GM21619 (cell line): Measurements from ENCODE around the gene HNRNPD.
A peak's percentile ranks its signal among the peaks of the same experiment; 100 is the strongest.
"Not testable (repeated sequence)": the region's sequence is repeated elsewhere in the genome, so short reads cannot be mapped to it uniquely, and the experiment has no call there.

Experiments used
- ATAC-seq: cut with Tn5 transposase; IDR thresholded peaks from one replicate; pipeline ENCODE4 v1.9.1; 2021; ENCODE audit not compliant: unreplicated experiment

The HNRNPD gene, protein sequence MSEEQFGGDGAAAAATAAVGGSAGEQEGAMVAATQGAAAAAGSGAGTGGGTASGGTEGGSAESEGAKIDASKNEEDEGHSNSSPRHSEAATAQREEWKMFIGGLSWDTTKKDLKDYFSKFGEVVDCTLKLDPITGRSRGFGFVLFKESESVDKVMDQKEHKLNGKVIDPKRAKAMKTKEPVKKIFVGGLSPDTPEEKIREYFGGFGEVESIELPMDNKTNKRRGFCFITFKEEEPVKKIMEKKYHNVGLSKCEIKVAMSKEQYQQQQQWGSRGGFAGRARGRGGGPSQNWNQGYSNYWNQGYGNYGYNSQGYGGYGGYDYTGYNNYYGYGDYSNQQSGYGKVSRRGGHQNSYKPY

DNA sequence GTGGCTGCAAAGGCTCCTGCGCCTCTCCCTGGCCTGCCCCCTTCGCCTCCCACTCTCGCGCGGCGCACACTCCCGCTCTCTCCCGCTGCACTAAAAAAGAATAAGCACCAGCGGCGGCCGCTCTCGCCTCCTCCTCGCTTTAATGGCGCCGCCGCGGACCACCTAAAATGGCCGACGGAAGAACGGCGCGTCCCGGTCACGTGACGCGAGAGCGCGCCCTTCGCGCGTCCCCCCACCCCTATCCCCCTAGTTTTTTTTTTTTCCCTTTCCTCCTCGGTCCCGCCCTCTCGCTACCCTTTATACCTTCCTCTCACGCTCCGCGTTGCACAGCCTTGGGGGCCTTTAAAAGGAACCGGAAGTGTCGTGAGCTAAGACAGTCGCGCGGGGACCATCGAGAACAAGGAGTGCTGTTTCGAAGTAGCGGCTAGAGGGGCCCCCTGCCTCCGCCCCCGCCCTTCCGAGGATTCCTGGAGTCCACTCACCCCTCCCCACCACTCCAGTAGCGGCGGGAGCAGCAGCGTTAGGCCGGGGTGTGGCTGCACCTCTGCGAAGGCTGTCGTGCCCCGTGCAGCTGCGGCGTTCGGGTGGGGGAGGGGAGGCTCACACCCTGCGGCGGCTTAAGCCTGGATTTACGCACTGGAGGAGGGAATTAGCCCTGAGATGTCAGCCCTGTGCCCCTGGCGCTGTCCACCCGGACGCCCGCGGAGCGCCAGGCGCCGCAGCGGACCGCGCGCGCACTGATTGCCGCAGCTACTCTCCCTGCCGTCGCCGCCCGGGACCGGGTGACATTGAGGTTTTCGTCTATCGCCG, at the start of gene HNRNPD:
Gene HNRNPD, minus strand, starts transcription at position 176 of the 810 bp plus-strand sequence. CDS start 313 bp downstream, outside the sequence.
- ATAC-seq = peak; percentile 95

DNA sequence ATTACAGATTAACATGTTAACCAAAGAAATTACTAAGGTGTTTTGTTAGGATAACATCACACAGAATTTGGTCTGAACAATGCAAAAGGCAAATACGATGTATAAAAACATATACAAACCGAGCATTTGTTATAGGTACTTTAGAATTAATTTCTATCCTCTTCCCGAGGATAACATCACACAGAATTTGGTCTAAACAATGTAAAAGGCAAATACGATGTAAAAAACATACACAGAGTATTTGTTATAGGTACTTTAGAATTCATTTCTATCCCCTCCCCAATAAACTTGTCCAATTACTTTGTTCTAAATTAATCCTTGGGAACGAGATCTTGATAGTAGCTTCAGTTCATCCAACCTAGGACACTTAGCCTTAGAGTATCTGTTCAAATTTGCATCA, 48.8 kb upstream of the HNRNPD start:
- no peak for ATAC-seq

DNA sequence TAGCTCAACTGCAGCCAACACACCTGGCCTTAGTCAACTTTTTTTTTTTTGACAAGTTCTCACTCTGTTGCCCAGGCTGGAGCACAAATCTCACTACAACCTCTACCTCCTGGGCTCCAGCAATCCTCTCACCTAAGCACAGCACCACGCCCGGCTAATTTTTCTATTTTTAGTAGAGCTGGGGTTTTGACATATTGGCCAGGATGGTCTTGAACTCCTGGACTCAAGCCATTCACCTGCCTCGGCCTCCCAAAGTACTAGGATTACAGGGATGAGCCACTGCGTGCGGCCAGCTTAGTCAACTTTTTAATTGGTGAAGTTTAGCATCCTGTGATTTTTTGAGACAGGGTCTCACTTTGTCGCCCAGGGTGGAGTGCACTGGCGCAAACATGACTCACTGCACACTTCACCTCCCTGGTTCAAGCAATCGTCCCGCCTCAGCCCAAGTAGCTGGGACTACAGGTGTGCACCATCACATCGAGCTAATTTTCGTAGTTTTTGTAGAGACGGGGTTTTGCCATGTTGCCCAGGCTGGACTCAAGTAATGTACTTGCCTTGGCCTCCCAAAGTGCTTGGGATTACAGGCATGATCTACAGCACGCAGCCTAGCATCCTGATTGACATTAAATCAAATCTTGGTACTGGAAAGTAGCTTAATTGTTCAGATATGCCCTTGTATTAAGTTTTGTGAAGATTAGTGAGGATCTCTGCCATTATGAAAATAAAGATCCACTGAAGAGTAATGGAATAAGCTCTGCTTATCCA, 48.2 kb upstream of the HNRNPD start:
- no peak for ATAC-seq

DNA sequence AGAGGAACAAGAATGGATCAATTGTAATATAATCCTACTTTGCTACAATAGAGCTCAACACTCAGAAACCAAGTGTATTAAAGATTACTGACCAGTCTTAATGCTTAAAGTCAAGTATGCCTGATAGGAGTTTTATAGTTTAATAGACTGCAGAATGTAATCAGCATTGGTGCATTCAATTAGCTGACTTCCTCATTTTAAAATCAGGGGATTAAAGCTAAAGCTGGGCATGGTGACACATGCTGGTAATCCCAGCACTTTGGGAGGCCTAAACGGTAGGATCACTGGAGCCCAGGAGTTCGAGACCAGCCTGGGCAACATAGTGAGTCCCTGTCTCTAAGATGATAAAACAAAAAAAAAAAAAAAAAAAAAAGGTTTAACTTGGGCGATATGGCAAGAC, 45.7 kb upstream of the HNRNPD start:
- no peak for ATAC-seq

DNA sequence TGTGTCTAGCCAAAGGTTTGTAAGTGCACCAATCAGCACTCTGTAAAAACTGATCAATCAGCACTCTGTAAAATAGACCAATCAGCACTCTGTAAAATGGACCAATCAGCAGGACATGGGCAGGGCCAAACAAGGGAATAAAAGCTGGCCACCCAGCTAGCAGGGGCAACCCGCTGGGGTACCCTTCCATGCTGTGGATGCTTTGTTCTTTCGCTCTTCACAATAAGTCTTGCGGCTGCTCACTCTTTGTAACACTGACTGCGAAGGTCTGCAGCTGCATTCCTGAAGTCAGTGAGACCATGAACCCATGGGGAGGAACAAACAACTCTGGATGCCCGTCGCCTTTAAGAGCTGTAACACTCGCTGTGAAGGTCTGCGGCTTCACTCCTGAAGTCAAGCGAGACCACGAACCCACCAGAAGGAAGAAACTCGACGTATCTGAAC, 42.2 kb upstream of the HNRNPD start:
- ATAC-seq = no peak

DNA sequence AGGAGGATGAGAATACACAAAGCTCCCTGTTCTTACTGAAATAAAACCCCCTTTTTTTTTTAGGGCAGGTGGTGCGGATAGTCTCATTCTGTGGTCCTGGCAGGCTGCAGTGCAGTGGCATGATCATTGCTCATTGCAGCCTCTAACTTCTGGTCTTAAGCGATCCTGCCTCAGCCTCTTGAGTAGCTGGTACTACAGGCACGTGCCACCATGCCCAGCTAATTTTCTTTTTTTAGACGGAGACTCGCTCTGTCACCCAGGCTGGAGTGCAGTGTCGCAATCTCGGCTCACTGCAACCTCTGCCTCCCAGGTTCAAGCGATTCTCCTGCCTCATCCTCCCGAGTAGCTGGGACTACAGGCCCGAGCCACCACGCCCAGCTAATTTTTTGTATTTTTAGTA, 41.3 kb upstream of the HNRNPD start:
- ATAC-seq = not testable (repeated sequence)

DNA sequence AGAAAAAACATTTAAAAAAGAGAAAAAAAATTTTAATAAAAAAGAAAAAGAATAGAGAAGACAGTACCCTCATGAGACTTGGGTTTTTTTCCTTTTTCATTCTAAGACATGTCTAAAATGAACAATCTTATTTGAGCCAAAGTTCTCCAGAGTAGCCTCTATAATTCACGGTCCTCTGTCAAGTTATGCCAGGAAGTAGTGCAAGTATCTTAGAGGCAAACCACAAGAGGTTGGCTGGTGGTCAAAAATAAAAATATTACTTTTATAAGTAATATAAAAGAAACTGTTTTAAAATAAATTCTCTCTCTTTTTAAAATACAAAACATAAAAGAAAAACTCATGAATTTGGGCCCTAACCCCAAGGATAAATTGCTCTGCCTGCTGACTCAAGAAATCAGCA, 29.9 kb upstream of the HNRNPD start:
- no peak for ATAC-seq

DNA sequence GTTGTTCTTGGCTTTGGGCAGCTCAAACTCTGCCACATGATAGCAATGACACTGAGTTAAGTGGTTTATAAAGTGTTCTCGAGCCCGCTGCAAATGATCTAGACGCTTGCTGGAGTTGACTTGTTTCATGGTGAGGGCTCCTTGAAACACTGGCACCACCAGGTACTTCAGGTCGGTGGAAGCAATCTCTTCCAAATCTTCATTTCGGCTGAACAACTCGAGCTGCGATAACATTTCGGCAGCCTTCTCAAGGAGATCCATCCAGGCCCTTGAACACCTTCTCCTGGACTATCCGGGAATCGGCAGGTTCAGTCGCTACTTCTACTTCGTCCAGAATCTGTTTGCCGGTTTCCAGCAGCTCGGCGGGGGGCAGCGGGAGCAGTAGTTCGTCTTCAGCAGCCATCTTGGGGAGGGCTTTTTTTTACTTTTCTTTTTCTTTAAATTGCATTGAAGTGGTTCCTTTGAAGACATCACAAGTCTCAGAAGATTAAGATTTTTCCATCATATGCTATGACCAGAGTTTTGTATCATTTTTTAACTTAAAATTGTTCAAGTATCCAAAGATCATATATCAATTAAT, 28.5 kb upstream of the HNRNPD start:
- ATAC-seq = no peak

DNA sequence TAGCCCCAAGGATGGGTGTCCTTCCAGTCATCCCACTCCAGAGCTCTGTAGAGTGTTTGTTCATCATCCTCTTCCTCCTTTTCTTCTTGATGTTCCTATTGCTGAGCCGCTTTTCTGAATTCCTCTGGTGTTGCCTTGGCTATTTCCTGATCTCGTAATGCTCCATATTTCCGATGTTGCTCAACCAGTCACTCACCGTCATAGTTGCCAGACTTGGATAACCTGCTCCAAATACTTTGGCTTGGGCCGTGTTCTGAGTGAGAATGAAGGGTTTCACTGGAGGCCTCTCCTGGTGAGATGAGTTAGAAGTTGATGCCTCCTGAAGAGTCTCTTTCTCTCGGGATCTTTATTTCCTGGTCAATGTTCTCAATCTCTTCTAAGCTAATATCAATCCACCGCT, 27.8 kb upstream of the HNRNPD start:
- ATAC-seq = no peak

DNA sequence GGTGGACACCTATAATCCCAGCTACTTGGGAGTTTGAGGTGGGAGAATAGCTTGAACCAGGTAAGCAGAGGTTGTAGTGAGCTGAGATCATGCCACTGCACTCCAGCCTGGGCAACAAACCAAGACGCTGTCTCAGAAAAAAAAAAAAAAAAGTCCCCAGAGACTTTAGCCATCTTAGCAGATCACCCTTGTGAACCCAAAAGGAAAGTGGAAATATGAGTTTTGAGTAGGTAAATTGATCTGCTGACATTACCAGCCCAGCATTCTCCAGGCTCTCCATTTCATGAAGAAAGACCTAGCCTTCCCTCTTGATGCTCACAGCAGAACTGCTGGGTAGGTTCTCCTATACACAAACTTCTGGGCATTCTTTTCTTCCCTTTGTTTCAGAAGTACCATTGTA, 24.5 kb upstream of the HNRNPD start:
- ATAC-seq = no peak

DNA sequence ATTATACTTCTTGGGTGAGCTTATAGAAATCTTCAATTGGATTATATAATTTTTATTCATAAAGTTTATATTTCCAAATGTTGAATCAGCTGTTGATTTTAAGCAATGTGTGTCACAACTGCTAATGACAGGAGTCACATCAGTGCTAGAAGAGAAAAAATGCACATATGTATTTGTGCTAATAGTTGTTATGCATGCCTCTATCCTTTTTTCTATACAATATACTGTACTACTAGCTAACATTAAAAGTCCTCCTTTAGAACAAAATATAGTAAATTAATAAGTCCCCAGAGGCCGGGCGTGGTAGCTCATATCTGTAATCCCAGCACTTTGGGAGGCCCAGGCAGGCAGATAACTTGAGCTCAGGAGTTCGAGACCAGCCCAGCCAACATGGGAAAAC, 23.7 kb upstream of the HNRNPD start:
- ATAC-seq = no peak

DNA sequence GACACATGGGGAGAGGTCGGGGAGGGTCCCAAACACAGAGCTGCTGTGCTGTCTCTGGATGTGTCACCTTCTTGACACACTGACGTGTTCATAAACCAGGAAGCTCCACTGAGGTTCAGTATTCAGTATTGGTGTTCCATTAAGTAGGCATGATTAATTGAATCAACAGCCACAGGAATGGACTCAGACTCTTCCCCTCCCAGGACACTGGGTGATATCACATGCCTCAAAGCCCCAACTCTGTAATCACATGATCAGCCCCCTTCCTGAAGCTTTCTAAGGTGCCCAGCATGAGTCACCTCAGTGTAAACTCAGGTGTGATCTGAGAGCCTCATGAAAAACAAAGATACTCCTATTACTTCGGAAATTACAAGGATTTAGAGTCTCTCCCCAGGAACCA, 21.1 kb upstream of the HNRNPD start:
- ATAC-seq = no peak

DNA sequence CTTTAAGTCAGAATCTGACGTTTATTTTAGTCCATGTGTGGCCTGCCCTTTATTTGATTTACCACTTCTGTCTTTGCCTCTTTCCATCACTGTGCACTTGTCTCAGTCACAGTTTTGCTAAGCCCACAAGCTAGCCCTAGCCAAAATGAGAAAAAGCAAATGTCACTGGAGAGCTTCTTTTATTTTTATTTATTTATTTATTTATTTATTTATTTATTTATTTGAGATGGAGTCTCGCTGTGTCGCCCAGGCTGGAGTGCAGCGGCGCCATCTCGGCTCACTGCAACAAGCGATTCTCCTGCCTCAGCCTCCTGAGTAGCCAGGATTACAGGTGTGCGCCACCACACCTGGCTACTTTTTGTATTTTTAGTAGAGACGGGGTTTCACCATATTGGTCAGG, 16.3 kb upstream of the HNRNPD start:
- ATAC-seq = not testable (repeated sequence)

DNA sequence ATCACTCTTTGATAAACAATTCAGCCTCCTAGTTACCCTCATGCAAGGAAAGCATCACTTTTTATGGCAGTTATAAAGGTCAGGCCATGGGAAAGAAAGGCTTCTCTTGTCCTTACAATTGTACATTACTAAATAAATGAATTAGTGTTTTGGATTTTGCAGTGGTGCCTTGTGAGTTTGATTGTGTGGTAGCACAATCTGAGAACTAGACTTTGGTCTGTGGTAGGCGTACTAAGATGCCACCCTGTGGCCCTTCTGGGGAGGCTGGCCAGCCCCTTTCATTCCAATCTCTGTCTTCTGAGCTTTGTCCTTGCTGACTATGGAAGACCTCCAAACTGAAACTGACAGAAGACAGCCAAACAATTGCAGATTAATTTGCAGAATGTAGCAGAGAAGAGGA, 14.6 kb upstream of the HNRNPD start:
- ATAC-seq = no peak

DNA sequence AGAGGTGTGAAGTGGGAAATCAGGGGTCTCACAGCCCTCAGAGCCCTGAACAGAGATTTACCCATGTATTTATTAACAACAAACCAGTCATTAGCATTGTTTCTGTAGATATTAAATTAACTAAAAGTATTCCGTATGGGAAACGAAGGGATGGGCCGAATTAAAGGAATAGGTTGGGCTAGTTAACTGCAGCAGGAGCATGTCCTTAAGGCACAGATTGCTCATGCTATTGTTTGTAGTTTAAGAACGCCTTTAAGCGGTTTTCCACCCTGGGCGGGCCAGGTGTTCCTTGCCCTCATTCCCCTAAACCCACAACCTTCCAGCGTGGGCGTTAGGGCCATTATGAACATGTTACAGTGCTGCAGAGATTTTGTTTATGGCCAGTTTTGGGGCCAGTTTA, 12.5 kb upstream of the HNRNPD start:
- not testable (repeated sequence) for ATAC-seq

DNA sequence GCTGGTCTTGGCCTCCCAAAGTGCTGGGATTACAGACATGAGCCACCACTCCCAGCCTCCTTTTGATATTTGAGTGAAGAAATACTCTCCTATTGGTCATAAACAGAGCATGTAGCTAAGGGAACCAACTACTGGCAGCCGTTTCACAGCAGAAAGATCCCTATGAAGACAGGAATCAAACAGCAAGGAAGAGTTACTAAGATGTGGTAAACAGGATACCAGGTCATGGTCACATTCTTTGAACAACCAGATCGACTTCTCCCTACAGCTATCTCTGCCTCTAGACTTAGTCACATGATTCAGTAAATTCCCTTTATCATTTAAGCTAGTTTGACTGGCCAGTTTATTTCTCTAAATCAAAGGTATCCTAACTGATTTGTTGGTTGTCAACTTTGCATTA, 9.0 kb upstream of the HNRNPD start:
- ATAC-seq = no peak

DNA sequence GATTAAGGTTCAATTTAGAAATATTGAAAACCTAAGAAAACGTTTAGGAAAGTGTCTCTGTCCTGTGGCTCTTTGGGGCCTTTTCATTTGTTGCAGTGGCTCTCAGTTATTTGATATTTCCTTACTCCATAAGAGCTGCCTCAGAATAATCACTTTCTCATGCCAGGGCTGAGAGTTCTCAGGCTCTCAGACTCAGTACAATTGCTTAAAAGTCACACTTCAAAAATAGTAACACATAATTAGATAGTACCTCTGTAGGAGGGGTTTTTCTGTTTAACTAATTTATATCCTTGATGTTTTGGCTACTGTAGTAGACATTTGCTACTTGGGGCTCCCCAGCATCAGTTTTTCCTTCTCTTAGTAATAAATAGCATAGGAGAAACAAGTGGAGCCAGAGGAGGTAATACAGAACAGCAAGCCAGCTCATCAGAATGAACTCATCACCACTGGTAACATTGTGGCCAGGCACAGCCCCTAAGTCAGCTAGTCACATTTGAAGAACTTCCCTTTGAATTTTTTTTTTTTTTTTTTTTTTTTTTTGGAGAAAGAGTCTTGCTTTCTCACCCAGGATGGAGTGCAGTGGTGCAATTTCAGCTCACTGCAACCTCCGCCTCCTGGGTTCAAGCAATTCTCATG, 8.0 kb upstream of the HNRNPD start:
- ATAC-seq = no peak

DNA sequence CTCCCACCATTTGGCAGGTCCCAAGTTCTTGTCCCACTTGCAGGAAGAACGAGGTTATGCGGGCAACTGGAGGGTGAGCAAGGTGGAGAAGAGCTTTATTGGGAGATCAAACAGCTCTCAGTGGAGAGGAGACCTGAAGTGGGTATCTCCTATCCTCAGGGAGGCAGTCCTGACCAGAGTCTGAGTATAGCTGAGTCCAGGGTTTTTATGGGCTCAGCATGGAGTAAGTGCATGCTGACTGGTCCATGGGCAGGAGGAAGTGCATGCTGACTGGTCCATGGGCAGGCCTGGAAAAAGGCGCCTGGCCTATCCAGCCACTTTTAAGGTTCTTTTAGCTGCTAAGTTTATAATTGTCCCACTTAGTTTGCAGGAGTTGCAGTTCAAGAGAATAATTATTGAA, 7.4 kb upstream of the HNRNPD start:
- ATAC-seq = no peak

DNA sequence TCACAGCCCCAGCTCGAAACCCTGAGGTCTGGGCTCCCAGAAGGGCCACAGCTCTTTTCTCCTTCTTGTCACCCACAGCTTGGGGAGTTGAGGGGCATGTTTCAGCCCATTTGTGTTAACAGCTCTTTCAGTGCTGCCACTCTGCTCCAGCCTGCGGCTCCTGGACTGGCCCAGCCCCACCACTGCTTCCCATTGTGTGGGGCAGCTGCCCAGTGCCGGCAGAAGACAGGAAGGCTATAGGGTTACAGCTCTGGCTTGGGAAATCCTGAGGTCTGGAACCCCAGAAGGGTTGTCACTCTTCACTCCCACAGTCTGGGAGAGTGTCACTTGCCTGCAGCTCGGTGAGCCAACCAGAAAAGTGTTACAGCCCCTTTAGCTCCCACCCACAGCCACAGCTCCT, 7.0 kb upstream of the HNRNPD start:
- no peak for ATAC-seq

DNA sequence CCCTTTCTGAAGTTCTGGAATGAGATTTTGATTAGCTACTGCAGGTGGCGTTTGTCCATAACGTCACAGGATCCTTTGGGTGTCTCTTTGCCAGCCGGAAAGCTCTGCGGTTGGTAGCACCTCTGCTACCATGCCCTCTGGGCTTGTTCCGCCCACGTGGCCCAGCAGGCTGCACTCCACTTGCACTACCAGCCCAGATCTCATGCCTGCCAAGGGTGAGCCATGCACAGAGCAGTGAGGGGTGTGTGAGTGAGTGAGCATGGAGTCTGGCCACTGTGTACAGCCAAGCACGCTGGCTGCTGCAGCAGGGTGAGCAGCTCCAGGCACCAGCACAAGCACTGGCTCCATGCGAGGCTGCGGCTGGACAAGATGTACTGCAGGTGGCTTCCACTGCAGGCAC, 6.6 kb upstream of the HNRNPD start:
- no peak for ATAC-seq

DNA sequence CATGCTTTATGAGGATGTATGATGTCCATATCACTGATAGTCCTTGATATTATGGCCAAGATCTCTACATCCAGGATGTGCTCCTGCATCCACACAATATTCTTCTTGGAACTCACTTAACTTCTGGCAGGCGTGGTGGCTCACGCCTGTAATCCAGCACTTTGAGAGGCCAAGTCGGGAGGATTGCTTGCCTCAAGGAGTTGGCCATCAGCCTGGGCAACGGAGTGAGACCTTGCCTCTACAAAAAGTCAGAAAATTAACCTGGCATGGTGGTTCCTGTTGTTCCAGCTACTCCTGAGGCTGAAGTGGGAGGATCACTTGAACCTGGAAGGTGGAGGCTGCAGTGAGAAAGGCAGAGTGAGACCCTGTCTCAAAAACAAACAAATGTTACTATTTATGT, 2.3 kb upstream of the HNRNPD start:
- ATAC-seq = no peak
